Keratinocyte (primary cell): ENCODE results near the gene MYO9A. TPM values are rescaled to one million over a fixed set of nuclear protein-coding genes. Genes with fewer than 3 reads are reported as not detected.

Experiments used
- DNase-seq: peaks from one replicate; pipeline ENCODE4 v3.0.0-alpha.2; 2011; ENCODE audit warnings: low read depth, missing footprints, low spot score
- FAIRE-seq: peaks from 2 replicates; lab custom pipeline; 2011; peaks lifted over from hg19 to GRCh38; lab: Jason Lieb, UNC
- H2AFZ ChIP-seq: 2 replicates; pipeline ENCODE4 v1.6.0; 2012; ENCODE audit warnings: low read length, control low read depth, inconsistent platforms; ENCODE audit not compliant: control insufficient read depth
- H3K27ac ChIP-seq: 2 replicates; pipeline ENCODE4 v1.5.1; 2011; ENCODE audit warnings: low read length; ENCODE audit not compliant: control insufficient read depth, insufficient read depth
- H3K27me3 ChIP-seq: 3 replicates; pipeline ENCODE4 v1.6.0; 2011; ENCODE audit warnings: low read length; ENCODE audit not compliant: control insufficient read depth, insufficient read depth; ENCODE audit errors: extremely low read depth
- H3K36me3 ChIP-seq, 2 experiments: 2 replicates in 1 of 2; 3 replicates in 1 of 2; pipeline ENCODE4 v1.5.1; 2011; ENCODE audit warnings: low read length in 2 of 2, mild to moderate bottlenecking in 1 of 2; ENCODE audit not compliant: control insufficient read depth in 2 of 2, insufficient read depth in 2 of 2; ENCODE audit errors: extremely low read depth in 1 of 2
- H3K4me1 ChIP-seq: 3 replicates; pipeline ENCODE4 v1.5.1; 2011; ENCODE audit warnings: low read length; ENCODE audit not compliant: control insufficient read depth, insufficient read depth; ENCODE audit errors: extremely low read depth
- H3K4me2 ChIP-seq: 3 replicates; pipeline ENCODE4 v1.6.0; 2011; ENCODE audit warnings: low read depth, low read length; ENCODE audit not compliant: control insufficient read depth, insufficient read depth; ENCODE audit errors: extremely low read depth
- H3K4me3 ChIP-seq, 3 experiments: fragments of 200-600 bp in 1 of 3; sonication (generic) in 1 of 3; 2 replicates in 2 of 3; 3 replicates in 1 of 3; pipeline ENCODE4 v1.5.1; 2011 to 2016; ENCODE audit warnings: low read length in 3 of 3, mild to moderate bottlenecking in 3 of 3, control low read depth in 2 of 3, inconsistent platforms in 1 of 3, low read depth in 1 of 3, mixed read lengths in 1 of 3, mixed run types in 1 of 3, moderate library complexity in 1 of 3; ENCODE audit not compliant: control insufficient read depth in 2 of 3, insufficient read depth in 2 of 3; ENCODE audit errors: extremely low read depth in 1 of 3
- H3K79me2 ChIP-seq: 2 replicates; pipeline ENCODE4 v1.6.0; 2012; ENCODE audit warnings: low read length; ENCODE audit not compliant: control insufficient read depth, insufficient read depth
- H3K9ac ChIP-seq: 3 replicates; pipeline ENCODE4 v1.6.0; 2011; ENCODE audit warnings: low read length; ENCODE audit not compliant: control insufficient read depth, insufficient read depth; ENCODE audit errors: extremely low read depth
- H3K9me1 ChIP-seq: 3 replicates; pipeline ENCODE4 v1.6.0; 2011; ENCODE audit warnings: low read length; ENCODE audit not compliant: control insufficient read depth, insufficient read depth; ENCODE audit errors: extremely low read depth
- H3K9me3 ChIP-seq: 2 replicates; pipeline ENCODE4 v1.5.1; 2012; ENCODE audit warnings: low read depth, low read length; ENCODE audit not compliant: control insufficient read depth
- H4K20me1 ChIP-seq: 3 replicates; pipeline ENCODE4 v1.6.0; 2011; ENCODE audit warnings: low read length; ENCODE audit not compliant: control insufficient read depth, insufficient read depth; ENCODE audit errors: extremely low read depth
- EZH2 ChIP-seq: IDR thresholded peaks from one replicate; pipeline ENCODE4 v1.6.1; 2012; ENCODE audit warnings: inconsistent platforms, mild to moderate bottlenecking, low read length, moderate library complexity
- dilution Hi-C: fragments of 300-500 bp; cut with MboI; formaldehyde crosslinking; loops from one replicate; pipeline ENCODE4 v1.7.0; 2020; ENCODE audit warnings: low sequenced_read_pairs; ENCODE audit not compliant: extremely low pct_ligation_motif_present
- polyA plus RNA-seq, 5 experiments: library from polyadenylated mRNA; depleted of rRNA in 3 of 5; stranded (reverse) in 3 of 5; stranded (forward) in 1 of 5; unstranded in 1 of 5; fragments of >200 nt; gene quantifications; 1 replicate in 1 of 5; 2 replicates in 3 of 5; 3 replicates in 1 of 5; pipeline versions ENCODE4 v1.2.1 to v1.2.3, GENCODE V29; 2011 to 2012; ENCODE audit warnings: missing spikeins in 2 of 5, low read depth in 1 of 5, low replicate concordance in 1 of 5
- TF ChIP-seq, protein P1 (sequence below), 3 experiments: IDR thresholded peaks in 1 of 3; conservative IDR thresholded peaks in 1 of 3; optimal IDR thresholded peaks in 1 of 3; 2 replicates in 2 of 3; 3 replicates in 1 of 3; pipeline versions ENCODE3 to v1.5.1; 2011; ENCODE audit warnings: low read length in 3 of 3, mild to moderate bottlenecking in 3 of 3, moderate library complexity in 2 of 3, control low read depth in 1 of 3, inconsistent platforms in 1 of 3; ENCODE audit not compliant: insufficient read depth in 2 of 3; ENCODE audit errors: extremely low read depth in 1 of 3

MYO9A gene
- polyA plus RNA-seq, 1 donor (not counting 4 experiments of a cell fraction or from before 2014, with no cell fraction given), result 10.6 TPM

DNA sequence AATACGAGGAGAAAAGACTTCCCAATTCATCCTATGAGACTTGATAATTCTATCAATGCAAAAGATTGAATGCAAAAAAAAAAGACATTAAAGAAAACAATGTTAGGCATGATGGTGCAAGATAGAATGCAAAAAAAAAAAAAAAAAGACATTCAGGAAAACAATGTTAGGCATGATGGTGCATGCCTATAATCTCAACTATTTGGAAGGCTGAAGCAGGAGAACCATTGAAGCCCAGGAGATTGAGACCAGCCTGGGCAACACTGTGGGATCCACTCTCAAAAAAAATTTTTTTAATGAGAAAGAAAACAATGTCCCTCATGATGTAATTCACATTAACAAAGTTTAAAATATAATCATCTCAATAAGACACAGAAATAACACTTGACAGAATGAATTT lies 75.9 kb downstream of the MYO9A start:
- Histone ChIP-seq H3K79me2 (peaks cover 5% of the 10 kb centered on the region), H3K9me1 (no peaks in the 10 kb centered on the region), H3K4me1 (peaks cover 18% of the 10 kb centered on the region), H4K20me1 (no peaks in the 10 kb centered on the region), H3K9me3 (no peaks in the 10 kb centered on the region), H3K27me3 (no peaks in the 10 kb centered on the region), H2AFZ (no peak overlapping the region), H3K27ac (no peak overlapping the region), H3K9ac (no peak overlapping the region), H3K4me3 (no peak overlapping the region), H3K36me3 (peaks cover 0 to 3% of the 10 kb centered on the region in 2 experiments), H3K4me2 (peak overlapping the region; percentile 51)
- DNase-seq, result no peak
- dilution Hi-C loops, result no loop called here
- TF ChIP-seq, protein P1, sequence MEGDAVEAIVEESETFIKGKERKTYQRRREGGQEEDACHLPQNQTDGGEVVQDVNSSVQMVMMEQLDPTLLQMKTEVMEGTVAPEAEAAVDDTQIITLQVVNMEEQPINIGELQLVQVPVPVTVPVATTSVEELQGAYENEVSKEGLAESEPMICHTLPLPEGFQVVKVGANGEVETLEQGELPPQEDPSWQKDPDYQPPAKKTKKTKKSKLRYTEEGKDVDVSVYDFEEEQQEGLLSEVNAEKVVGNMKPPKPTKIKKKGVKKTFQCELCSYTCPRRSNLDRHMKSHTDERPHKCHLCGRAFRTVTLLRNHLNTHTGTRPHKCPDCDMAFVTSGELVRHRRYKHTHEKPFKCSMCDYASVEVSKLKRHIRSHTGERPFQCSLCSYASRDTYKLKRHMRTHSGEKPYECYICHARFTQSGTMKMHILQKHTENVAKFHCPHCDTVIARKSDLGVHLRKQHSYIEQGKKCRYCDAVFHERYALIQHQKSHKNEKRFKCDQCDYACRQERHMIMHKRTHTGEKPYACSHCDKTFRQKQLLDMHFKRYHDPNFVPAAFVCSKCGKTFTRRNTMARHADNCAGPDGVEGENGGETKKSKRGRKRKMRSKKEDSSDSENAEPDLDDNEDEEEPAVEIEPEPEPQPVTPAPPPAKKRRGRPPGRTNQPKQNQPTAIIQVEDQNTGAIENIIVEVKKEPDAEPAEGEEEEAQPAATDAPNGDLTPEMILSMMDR (optimal IDR thresholded peaks at IDR 0.05 in 1 of 3, IDR thresholded peaks at IDR 0.05 in 1 of 3, conservative IDR thresholded peaks at IDR 0.05 in 1 of 3; ENCODE audit: extremely low read depth in 1 of 3, insufficient read depth in 2 of 3, low read length in 3 of 3), result no peak
- no peak for TF ChIP-seq EZH2
- peak; percentile 86 for FAIRE-seq

- H3K36me3 ChIP-seq, result no peaks in the 10 kb centered on the region
- H3K4me2 ChIP-seq, result no peak overlapping the region
- TF ChIP-seq EZH2, result no peak
- TF ChIP-seq, protein P1 (optimal IDR thresholded peaks at IDR 0.05 in 1 of 3, IDR thresholded peaks at IDR 0.05 in 1 of 3, conservative IDR thresholded peaks at IDR 0.05 in 1 of 3; ENCODE audit: extremely low read depth in 1 of 3, insufficient read depth in 2 of 3, low read length in 3 of 3), result no peak
- no peaks in the 10 kb centered on the region for H4K20me1 ChIP-seq
- peaks cover 21% of the 10 kb centered on the region for H3K4me1 ChIP-seq
- no peaks in the 10 kb centered on the region for H3K9me3 ChIP-seq
- no peaks in the 10 kb centered on the region for H3K9me1 ChIP-seq
- H3K27me3 ChIP-seq, result no peaks in the 10 kb centered on the region
- no peak for FAIRE-seq
- peaks cover 5% of the 10 kb centered on the region for H3K79me2 ChIP-seq
- no peak overlapping the region for H3K27ac ChIP-seq
- dilution Hi-C loops, result no loop called here
- H3K9ac ChIP-seq, result no peak overlapping the region
- no peak overlapping the region for H3K4me3 ChIP-seq
- DNase-seq, result no peak
- no peak overlapping the region for H2AFZ ChIP-seq
Observed at GRCh38 chr15:72037321-72037720, 80.6 kb downstream of the MYO9A start.
